RCC 7860 (cell line): ENCODE measurements around the gene BACH1.
"Not testable (repeated sequence)": the region's sequence is repeated elsewhere in the genome, so short reads cannot be mapped to it uniquely, and the experiment has no call there.

ENCODE experiments used
- DNase-seq: peaks from one replicate; pipeline ENCODE4 v3.0.0-alpha.2; 2015; ENCODE audit warnings: low spot score
- FAIRE-seq: peaks from 2 replicates; lab custom pipeline; 2012; peaks lifted over from hg19 to GRCh38; lab: Jason Lieb, UNC

BACH1 gene

GRCh38 chr21:29298348-29299045, at the start of gene BACH1:
Gene BACH1 (plus strand): TSS chr21:29298922. CDS start chr21:29321281, 22,359 bp downstream.
- FAIRE-seq (no peak), DNase-seq (peak; percentile 84)

- not testable (repeated sequence) for DNase-seq, FAIRE-seq
Observed at GRCh38 chr21:29249289-29249688, 49.4 kb upstream of the BACH1 start.

- FAIRE-seq (no peak), DNase-seq (no peak)
Observed at GRCh38 chr21:29250636-29251035, 48.1 kb upstream of the BACH1 start.

GRCh38 chr21:29253861-29254260, 44.9 kb upstream of the BACH1 start:
- not testable (repeated sequence) for DNase-seq, FAIRE-seq

GRCh38 chr21:29254550-29254949, 44.2 kb upstream of the BACH1 start:
- no peak for FAIRE-seq
- no peak for DNase-seq

GRCh38 chr21:29256126-29256910, 42.4 kb upstream of the BACH1 start:
- FAIRE-seq (no peak), DNase-seq (no peak)

GRCh38 chr21:29257701-29258100, 41.0 kb upstream of the BACH1 start:
- DNase-seq (no peak), FAIRE-seq (no peak)

GRCh38 chr21:29258626-29259338, 39.9 kb upstream of the BACH1 start:
- DNase-seq, result peak; percentile 29
- peak; percentile 62 for FAIRE-seq

GRCh38 chr21:29260461-29260860, 38.3 kb upstream of the BACH1 start:
- no peak for FAIRE-seq

GRCh38 chr21:29261555-29262540, 36.9 kb upstream of the BACH1 start:
- DNase-seq (no peak), FAIRE-seq (no peak)

More at GRCh38 chr21:29260461-29260860, 38.3 kb upstream of the BACH1 start:
- DNase-seq, result no peak

- no peak for DNase-seq
- no peak for FAIRE-seq
Observed at GRCh38 chr21:29264721-29265120, 34.0 kb upstream of the BACH1 start.

GRCh38 chr21:29265690-29266479, 32.8 kb upstream of the BACH1 start:
- no peak for FAIRE-seq
- no peak for DNase-seq

- FAIRE-seq, result no peak
- no peak for DNase-seq
Observed at GRCh38 chr21:29267666-29268065, 31.1 kb upstream of the BACH1 start.

- FAIRE-seq (no peak), DNase-seq (no peak)
Observed at GRCh38 chr21:29271927-29272333, 26.8 kb upstream of the BACH1 start.

- DNase-seq, result no peak
- FAIRE-seq, result no peak
Observed at GRCh38 chr21:29277442-29277841, 21.3 kb upstream of the BACH1 start.

GRCh38 chr21:29279558-29279957, 19.2 kb upstream of the BACH1 start:
- FAIRE-seq, result no peak
- no peak for DNase-seq

GRCh38 chr21:29281801-29282200, 16.9 kb upstream of the BACH1 start:
- not testable (repeated sequence) for FAIRE-seq

GRCh38 chr21:29287383-29287782, 11.3 kb upstream of the BACH1 start:
- DNase-seq (no peak), FAIRE-seq (no peak)

More at GRCh38 chr21:29281801-29282200, 16.9 kb upstream of the BACH1 start:
- not testable (repeated sequence) for DNase-seq

GRCh38 chr21:29288239-29288638, 10.5 kb upstream of the BACH1 start:
- no peak for FAIRE-seq
- DNase-seq, result no peak
